Glutamatergic neuron (in vitro differentiated cells): ENCODE data around the gene HEBP1. TPM values are rescaled to one million over a fixed set of nuclear protein-coding genes. Genes with fewer than 3 reads are reported as not detected.

ENCODE experiments used
- DNase-seq: peaks from one replicate; pipeline ENCODE4 v3.0.0; 2022
- H3K27ac Mint-ChIP-seq: one replicate; pipeline ENCODE4 v1.8.0; 2020; ENCODE audit warnings: mild to moderate bottlenecking, mixed read lengths, inconsistent platforms; ENCODE audit not compliant: unreplicated experiment
- H3K27me3 Mint-ChIP-seq: one replicate; pipeline ENCODE4 v1.8.0; 2020; ENCODE audit warnings: mild to moderate bottlenecking, moderate library complexity, mixed read lengths, inconsistent platforms; ENCODE audit not compliant: unreplicated experiment
- H3K36me3 Mint-ChIP-seq: one replicate; pipeline ENCODE4 v1.8.0; 2020; ENCODE audit warnings: mild to moderate bottlenecking, mixed read lengths, inconsistent platforms; ENCODE audit not compliant: unreplicated experiment
- H3K4me1 Mint-ChIP-seq: one replicate; pipeline ENCODE4 v1.8.0; 2020; ENCODE audit warnings: mild to moderate bottlenecking, low read depth, mixed read lengths, inconsistent platforms; ENCODE audit not compliant: unreplicated experiment
- H3K4me3 Mint-ChIP-seq: one replicate; pipeline ENCODE4 v1.8.0; 2020; ENCODE audit warnings: mild to moderate bottlenecking, mixed read lengths, inconsistent platforms; ENCODE audit not compliant: unreplicated experiment
- H3K9me3 Mint-ChIP-seq: one replicate; pipeline ENCODE4 v1.8.0; 2020; ENCODE audit warnings: mild to moderate bottlenecking, moderate library complexity, mixed read lengths, inconsistent platforms; ENCODE audit not compliant: unreplicated experiment
- CTCF ChIP-seq: fragments of 200-600 bp; sonication (generic); IDR thresholded peaks from one replicate; pipeline ENCODE4 v1.5.0; 2021; ENCODE audit not compliant: partially characterized antibody, unreplicated experiment
- total RNA-seq: library from RNA; stranded (reverse); fragmentation: NEBNext Ultra II Directional; extraction: Animal tissue kit (Norgen Biotek cat#: 25700); gene quantifications from one replicate; pipeline ENCODE4 v1.2.1, GENCODE V29; 2021; ENCODE audit not compliant: unreplicated experiment

The HEBP1 gene
- total RNA-seq, 1 donor from 2014 or later, result 3.0 TPM

DNA sequence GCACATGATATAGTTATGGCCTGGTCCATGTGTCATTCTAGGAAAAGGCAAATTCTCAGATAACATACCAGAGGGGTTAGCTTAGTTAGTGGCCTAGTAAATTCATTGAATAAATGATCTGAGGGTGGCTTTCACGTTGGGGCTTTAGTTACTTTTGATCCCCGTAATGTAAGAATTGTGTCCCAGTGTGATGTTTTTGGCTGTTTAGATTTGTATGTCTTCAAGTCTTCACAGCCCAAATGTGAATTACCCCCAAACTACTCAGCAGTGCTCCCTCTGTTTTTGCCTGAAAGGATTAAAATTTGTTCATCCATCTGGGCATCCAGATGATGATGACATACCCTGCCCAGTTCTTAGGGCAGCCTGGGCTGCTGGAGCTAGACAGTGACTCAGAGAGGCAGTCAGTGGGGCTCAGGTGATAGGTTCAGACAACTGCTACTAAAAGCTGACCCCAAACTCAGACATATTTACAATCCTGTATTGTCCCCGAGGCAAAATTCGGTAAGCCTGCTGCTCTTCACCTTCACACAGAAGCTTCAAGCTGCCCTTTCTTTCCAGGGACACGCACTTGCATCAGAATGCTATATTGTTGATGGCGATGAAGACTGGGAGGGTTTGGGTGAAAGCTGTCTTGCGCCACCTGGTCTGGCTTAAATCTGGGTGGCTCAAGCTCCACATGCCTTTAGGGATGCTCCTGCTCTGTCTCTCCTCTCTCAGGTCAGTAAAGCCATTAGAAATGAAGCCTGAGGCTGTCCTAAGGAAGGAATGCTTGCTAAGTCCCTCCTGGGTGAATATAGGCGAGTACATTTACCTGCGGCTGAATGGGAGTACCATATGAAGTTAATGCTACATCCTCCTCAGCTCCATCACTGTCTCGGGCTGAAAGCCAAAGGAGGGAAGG, 58.4 kb downstream of the HEBP1 start:
- H3K4me3 Mint-ChIP-seq, result no peak overlapping the region
- H3K27ac Mint-ChIP-seq, result no peak overlapping the region
- peaks cover 2% of the 10 kb centered on the region for H3K9me3 Mint-ChIP-seq
- H3K4me1 Mint-ChIP-seq, result no peaks in the 10 kb centered on the region
- H3K27me3 Mint-ChIP-seq, result peaks cover 5% of the 10 kb centered on the region
- TF ChIP-seq CTCF, result no peak
- no peak for DNase-seq
- H3K36me3 Mint-ChIP-seq, result no peaks in the 10 kb centered on the region

- no peaks in the 10 kb centered on the region for H3K36me3 Mint-ChIP-seq
- peaks cover 5% of the 10 kb centered on the region for H3K27me3 Mint-ChIP-seq
- no peaks in the 10 kb centered on the region for H3K4me1 Mint-ChIP-seq
- no peak for TF ChIP-seq CTCF
- H3K27ac Mint-ChIP-seq, result no peak overlapping the region
- no peak overlapping the region for H3K4me3 Mint-ChIP-seq
- peaks cover under 1% of the 10 kb centered on the region for H3K9me3 Mint-ChIP-seq
- DNase-seq, result no peak
These were observed 60.2 kb downstream of the HEBP1 start for GRCh38 chr12:12939888-12940287.

- Mint-ChIP-seq H3K27ac (no peak overlapping the region), H3K9me3 (no peaks in the 10 kb centered on the region), H3K4me3 (no peak overlapping the region), H3K36me3 (no peaks in the 10 kb centered on the region), H3K27me3 (no peaks in the 10 kb centered on the region), H3K4me1 (no peaks in the 10 kb centered on the region)
- no peak for DNase-seq
- TF ChIP-seq CTCF, result no peak
These were observed 61.5 kb downstream of the HEBP1 start for GRCh38 chr12:12938541-12938940.

DNA sequence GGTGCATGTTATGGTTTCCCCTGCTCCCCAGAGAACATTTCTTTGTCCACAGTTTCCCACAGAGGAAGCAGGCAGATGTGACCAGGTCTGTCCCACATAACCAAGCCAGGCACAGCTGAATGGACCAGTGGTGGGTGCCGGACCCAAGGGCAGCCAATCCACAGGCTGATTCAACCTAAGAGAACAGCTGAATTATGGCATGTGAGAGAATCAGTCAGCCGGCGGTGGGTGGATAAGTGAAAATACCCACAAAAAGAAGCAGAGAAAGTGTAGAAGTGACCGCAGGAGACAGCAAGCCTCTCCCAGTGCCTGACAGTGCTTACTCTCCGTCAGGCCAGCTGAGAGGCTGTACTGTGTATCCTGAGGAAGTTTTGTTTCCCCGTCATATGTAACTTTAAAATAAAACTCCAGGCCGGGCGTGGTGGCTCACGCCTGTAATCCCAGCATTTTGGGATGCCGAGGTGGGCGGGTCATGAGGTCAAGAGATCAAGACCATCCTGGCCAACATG, 63.0 kb downstream of the HEBP1 start:
- Mint-ChIP-seq H3K36me3 (no peaks in the 10 kb centered on the region), H3K27ac (no peak overlapping the region), H3K4me3 (no peak overlapping the region), H3K4me1 (no peaks in the 10 kb centered on the region), H3K27me3 (no peaks in the 10 kb centered on the region), H3K9me3 (no peaks in the 10 kb centered on the region)
- DNase-seq, result no peak
- TF ChIP-seq CTCF, result no peak

GRCh38 chr12:12934556-12934955, 65.5 kb downstream of the HEBP1 start:
- Mint-ChIP-seq H3K27ac (no peak overlapping the region), H3K4me3 (no peak overlapping the region), H3K36me3 (no peaks in the 10 kb centered on the region), H3K4me1 (no peaks in the 10 kb centered on the region), H3K27me3 (no peaks in the 10 kb centered on the region), H3K9me3 (no peaks in the 10 kb centered on the region)
- no peak for DNase-seq
- no peak for TF ChIP-seq CTCF
